Stimulated activated CD8-positive, alpha-beta memory T cell treated with anti-CD3 and anti-CD28 coated beads, Interleukin-4, amount 100 ng/mL, for 4 hours (primary cell): ENCODE measurements around the gene SLC25A45.
A peak's percentile ranks its signal among the peaks of the same experiment; 100 is the strongest.

ENCODE experiments used
- DNase-seq, 2 donors: peaks; one replicate each; pipeline ENCODE4 v3.0.0-alpha.2; 2020; ENCODE audit warnings: low read depth in 2 of 2, low spot score in 1 of 2

The SLC25A45 gene

GRCh38 chr11:65382033-65382803 lies at the start of gene SLC25A45:
SLC25A45 (minus strand) TSS chr11:65382646; CDS start chr11:65381951, 695 bp downstream.
- DNase-seq: peak; percentile 78 to 88

- peak in 1 of 2 donors; percentile 21 for DNase-seq
These were observed 49.1 kb upstream of the SLC25A45 start for GRCh38 chr11:65431451-65432099.

- no peak for DNase-seq
These were observed 48.2 kb upstream of the SLC25A45 start for GRCh38 chr11:65430406-65431217.

GRCh38 chr11:65429724-65430405 lies 47.4 kb upstream of the SLC25A45 start:
- DNase-seq: no peak

GRCh38 chr11:65429068-65429681 lies 46.7 kb upstream of the SLC25A45 start:
- DNase-seq: no peak

- DNase-seq: no peak
These were observed 46.2 kb upstream of the SLC25A45 start for GRCh38 chr11:65428578-65429067.

- DNase-seq: no peak
These were observed 45.5 kb upstream of the SLC25A45 start for GRCh38 chr11:65427691-65428577.

GRCh38 chr11:65426839-65427690 lies 44.6 kb upstream of the SLC25A45 start:
- DNase-seq: no peak

- no peak for DNase-seq
These were observed 43.8 kb upstream of the SLC25A45 start for GRCh38 chr11:65425971-65426838.

- peak; percentile 58 to 75 for DNase-seq
These were observed 42.9 kb upstream of the SLC25A45 start for GRCh38 chr11:65425105-65425970.

- DNase-seq: peak in 1 of 2 donors; percentile 49
These were observed 42.0 kb upstream of the SLC25A45 start for GRCh38 chr11:65424205-65425104.

GRCh38 chr11:65423516-65424204 lies 41.2 kb upstream of the SLC25A45 start:
- DNase-seq: no peak

- DNase-seq: peak; percentile 74 to 81
These were observed 40.4 kb upstream of the SLC25A45 start, which contains the start of gene NEAT1 for GRCh38 chr11:65422633-65423515. NEAT1 (plus strand) TSS chr11:65422798.
